ENCODE results near the gene CDC26.
"Not testable (repeated sequence)": the region's sequence is repeated elsewhere in the genome, so short reads cannot be mapped to it uniquely, and the experiment has no call there.

CDC26 gene

DNA sequence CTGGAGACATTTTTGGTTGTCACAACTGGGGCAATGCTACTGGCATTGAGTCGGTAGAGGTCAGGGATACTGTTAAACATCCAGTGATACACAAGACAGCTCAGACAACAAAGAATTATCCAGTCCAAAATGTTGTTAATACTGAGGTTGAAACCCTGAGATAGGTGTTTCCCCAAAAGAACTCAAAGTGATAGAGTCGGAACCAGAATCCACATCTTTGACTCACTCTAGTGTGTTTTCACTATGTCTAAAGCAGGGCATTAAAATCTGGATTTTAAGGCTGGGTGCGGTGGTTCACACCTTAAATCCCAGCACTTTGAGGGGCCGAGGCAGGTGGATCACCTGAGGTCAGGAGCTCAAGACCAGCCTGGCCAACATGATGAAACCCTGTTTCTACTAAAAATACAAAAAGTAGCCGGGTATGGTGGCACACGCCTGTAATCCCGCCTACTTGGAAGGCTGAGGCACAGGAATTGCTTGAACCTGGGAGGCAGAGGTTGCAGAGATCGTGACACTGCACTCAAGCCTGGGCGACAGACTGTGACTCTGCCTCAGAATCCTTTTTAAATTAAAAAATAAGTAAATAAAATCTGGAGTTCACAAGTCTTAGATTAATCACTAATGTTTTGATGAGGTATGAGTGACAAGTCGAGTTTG, 37.0 kb downstream of the CDC26 start:
- no peak for DNase-seq

DNA sequence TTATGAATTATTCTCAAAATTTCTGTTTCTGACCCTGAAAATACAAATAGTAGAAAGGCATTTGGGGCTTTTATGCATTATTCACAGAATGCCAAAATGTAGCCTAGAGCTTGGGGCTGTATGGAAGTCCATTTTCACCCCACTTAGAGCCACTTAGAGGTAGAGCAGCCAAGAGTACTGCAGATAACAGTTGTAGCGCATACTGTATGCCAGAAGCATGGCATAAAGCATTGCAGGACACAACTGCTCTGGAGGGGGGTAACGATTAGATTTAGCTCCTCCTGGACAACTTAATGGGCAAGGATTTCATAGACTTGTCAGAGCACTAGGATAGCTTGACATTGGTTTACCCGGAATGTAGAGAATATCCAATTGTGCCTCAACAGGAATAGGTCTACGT, 38.3 kb downstream of the CDC26 start:
- DNase-seq, result no peak

DNA sequence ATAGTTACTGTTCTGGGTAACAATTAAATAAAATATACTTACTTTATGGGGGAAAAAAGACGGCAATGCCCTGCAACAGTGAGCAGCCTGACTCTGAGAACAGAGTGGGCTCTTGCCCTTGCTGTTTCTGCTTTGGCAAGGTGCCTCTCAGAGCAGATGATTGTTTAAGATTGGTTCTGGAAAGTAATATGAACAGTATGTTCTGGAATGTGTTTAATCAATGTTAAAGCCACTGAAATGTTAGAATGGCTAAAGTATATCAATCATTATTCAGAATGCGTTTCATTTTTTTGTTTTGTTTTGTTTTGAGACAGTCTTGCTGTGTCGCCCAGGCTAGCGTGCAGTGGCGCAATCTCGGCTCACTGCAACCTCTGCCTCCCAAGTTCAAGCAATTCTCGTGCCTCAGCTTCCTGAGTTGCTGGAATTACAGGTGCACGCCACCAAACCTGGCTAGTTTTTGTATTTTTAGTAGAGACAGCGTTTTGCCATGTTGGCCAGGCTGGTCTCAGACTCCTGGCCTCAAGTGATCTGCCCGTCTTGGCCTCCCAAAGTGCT, 39.6 kb downstream of the CDC26 start:
- not testable (repeated sequence) for DNase-seq

DNA sequence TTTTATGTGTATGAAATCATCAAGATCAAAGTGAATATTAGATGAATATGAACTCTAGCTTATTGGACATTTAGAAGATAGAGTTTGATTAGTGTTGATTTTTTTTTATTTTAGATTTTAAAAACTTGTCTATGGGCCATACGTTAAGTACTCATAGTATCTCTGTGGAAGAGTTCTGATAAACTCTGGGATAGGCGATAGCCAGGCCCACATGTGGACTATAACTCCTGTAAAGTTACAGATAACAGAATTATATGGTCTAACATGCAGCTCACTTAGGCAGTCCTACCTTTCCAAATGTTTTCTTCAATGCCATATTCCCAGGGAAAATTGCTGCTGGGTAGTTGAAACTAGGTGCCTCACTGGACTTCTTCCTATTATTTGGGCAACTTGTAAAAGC, 43.7 kb downstream of the CDC26 start:
- no peak for DNase-seq

DNA sequence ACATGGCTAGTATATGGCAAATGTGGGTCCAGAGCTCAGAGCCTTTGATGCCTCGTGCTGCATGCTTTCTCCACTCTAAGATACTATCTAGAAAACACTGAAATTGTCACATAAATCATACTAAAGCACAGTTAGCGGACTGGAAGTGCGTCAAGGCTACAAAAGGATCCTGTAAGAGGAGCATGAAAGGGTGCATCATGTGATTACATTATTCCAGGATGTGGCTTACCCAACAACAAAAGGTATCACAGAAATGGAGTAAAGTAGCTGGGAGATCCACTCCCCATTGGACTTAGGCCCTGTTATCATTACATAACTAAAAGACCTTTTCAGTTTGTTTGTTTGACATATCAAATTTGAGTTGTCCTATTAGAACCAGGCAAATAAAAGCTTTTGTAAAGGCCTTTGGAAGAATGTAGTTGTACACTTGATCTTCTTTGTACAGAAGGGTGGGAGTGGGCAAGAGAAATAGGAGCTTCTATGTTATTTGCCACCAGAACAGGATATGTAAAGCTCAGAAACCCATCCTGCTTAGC, 47.2 kb downstream of the CDC26 start:
- no peak for DNase-seq

DNA sequence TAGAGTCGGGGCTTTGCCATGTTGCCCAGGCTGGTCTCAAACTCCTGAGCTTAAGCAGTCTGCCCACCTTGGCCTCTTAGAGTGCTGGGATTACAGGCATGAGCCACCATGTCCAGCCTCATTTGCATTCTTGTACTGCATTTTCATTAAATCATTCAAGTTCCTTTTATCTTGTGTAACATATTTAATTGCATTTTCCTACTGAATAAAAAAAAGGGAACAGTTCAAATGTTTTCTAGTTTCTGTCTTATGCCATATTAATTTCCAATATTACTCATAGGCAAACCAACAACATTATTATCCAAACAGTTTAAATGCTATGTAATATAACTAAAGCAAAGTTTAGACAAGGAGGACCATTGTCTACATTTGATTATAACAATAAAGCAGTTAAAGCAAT, 47.9 kb downstream of the CDC26 start:
- DNase-seq, result no peak

DNA sequence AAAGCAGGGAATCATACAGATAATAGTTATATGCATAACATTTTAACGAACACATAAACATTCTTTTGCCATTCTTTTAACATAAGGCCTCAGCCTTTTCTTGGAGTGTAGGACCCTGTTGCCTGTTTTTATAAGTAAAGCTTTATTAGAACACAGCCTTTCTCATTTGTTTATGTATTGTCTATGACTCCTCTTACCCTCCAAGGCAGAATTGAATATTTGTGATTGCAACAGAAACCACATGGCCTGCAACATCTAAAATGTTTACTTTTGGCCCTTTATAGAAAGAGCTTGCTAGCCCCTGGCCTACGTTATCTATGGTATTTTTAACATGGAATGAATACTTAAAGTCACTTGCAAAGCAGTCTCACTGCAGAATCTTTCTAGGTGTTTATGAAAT, 51.4 kb downstream of the CDC26 start:
- DNase-seq, result no peak

DNA sequence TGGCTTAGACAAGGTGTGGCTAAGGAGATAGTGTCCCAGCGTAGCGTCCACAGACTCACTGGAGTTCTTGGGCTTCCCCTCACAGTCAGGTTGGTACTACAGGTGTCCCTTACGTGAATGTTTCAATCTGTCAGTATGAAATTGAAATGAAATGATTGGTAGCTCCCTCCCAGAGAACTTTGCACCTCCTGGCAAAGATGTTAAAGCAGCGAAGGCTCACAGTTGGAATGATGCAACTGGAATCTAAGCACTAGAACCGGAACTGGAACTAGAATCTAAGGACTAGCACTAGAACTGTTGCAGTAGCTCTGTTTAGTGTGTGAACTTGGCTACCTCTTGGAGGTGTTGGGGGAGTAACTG, 52.9 kb downstream of the CDC26 start:
- no peak for DNase-seq

DNA sequence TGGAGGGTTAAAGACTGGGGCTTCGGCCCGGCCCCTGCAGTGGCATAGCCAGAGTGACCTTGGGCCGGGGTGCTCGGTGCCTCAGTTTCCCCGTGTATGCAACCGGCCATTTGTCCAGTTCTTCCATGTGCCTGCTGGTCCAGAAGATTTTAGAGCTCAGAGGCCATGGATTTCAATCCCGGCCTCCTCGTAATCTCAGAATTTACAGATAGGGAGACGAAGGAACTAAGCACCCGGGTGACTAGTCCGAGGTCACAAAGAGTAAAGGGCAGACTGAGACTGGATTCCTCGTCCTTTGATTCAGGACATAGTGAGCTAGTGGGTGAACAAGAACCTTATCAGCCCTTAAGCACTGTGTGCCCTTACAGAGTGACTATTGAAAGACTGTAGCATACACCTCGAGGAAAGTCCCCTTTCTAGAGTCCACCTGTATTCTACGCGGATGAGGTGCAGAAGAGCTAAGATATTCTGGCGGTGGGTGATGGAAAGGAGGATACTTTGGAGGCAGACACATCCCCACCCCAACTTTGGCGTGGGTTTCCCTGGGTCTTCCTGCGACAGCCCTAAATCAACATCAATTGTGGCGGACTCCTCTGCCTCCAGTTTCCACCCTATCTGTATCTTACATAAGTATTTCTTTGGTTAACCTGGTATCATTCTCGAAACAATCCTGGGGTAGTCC, 53.4 kb downstream of the CDC26 start:
- peak in 1 of 14 donors; percentile 20 for DNase-seq

DNA sequence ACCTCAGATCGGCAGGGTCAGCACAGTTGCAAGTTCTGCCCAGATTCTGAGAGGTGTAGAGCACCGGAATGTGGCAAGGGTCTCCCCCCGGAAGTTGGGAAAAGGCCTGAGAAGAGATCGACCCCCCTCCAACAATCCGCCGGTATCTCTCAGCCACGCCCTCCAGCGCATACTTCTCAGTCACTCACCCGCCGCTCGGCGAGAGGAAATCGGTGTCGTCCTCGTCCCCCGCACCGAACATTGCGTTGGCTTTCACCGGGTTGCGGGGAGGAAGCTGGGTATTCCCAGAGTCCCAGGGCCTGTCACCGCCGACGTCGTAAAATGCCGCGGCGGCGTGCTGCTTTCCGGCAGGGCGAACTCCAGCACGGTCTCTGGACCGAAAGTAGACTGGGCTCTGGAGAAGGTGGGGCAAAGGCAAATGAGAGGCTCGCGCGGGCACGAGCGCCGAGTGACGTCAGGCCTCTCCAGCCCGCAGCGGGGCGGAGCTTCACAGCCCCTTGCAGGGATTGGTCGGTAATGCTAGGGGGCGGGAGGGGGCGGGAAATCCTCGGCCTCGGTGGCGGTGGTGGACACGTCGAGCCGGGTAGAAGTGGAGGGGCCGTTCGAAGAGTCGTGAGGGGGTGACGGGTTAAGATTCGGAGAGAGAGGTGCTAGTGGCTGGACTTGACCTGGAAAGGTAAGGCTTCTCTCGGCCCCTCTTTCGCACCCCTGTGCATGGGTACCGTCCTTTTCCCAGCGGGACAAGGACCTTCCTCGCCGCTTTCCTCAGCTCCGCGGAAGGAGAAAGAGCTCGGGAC, 54.2 kb downstream of the CDC26 start, which contains the start of the genes FKBP15 and SLC31A1:
FKBP15 (minus strand) TSS at position 275 of the 797 bp plus-strand sequence; CDS start at position 241, 34 bp downstream.
SLC31A1 (plus strand) TSS at position 542 of the 797 bp plus-strand sequence. CDS start 34,605 bp downstream, outside the sequence.
- DNase-seq, result peak; percentile 78 to 99 (median 96)

DNA sequence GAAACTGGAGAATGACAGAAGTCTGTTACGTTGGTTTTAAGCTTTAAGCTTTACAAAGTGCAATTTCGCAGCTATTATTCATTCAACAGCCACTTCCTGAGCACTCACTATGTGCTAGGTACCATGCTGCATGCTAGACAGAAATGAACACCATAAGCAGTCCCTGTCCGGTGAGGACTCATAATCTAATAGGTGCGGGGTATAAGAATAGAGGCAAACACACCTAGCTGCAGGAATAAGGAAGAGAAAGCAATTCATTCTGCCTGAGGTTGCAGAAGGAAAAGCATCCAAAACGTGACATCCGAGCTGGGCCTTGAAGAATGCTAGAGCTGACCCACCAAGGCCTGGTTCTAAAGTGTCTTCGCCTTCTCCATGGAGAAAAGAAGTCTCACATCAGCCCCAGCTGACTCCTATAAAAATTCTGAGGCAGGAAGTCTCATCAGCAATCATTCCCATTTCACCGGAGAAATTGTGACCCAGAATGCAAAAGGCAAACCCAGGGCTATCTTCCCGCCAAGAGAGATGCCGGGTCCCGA, 54.8 kb downstream of the CDC26 start:
- no peak for DNase-seq

DNA sequence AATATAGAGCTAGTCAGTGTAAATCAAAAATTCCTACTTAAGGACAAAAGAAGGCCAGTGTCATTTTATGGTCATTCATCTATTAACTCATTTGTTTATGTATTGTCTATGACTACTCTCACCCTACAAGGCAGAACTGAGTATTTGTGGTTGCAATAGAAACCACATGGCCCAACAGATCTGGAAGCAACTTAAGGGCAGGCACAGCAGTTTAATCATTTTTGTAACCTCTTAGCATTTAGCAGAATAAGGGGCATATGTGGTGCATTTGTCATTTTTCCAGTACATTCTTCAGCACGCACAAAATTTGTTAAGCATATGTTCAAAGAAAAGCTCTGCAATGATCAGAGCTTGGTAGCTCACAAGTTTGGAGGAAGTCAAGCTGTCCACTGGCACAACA, 55.4 kb downstream of the CDC26 start:
- no peak for DNase-seq

DNA sequence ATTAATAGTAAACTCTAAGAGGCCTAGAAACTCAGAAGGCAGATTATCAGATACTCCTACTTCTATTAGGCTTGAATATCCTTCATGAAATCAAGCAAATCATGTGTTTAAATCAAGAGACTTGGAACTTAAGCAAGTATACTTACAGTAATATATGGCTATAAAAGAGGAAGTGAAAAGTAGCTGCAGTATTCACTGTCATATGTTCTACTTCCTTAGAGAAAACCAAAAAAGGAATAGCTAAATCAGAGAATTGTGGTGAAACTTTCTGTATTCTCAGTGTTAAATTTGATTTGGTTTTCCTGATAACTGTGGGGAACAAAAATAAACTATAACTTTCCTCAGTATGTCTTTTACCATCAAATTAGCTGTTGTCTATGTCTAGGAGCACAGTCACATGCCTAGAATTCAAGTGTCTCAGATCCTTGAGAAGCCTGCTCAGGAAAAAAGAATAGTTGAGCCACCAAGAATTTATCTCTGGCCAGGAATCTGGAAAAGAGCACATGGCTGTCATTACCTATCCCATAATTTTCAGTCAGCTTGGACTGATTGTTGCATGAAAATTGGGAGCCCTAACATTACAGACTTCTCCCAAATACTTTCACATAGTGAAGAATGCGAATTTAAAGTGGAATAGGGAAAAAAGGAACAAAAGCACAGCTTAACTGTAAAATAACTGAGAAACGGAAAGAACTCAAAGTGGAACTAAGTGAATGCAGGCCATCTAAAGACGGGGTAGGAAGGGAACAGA, 56.0 kb downstream of the CDC26 start:
- DNase-seq, result no peak
